PC-9 (cell line): ENCODE data around the gene NANOS1.

Experiments used
- CTCF ChIP-seq: fragments of 200-600 bp; sonication (generic); conservative IDR thresholded peaks from 2 replicates; pipeline ENCODE4 v1.6.1; 2017; ENCODE audit warnings: mixed run types, antibody characterized with exemption, mild to moderate bottlenecking, moderate library complexity
- EZH2 ChIP-seq: fragments of 200-600 bp; sonication (generic); IDR thresholded peaks from 2 replicates; pipeline ENCODE4 v1.8.0; 2017; ENCODE audit warnings: antibody characterized with exemption, low read depth

GRCh38 chr10:118985576-118985975 lies 43.9 kb upstream of the NANOS1 start:
- no peak for TF ChIP-seq CTCF
- TF ChIP-seq EZH2: no peak
